Karpas-422 (cell line): ENCODE data around the gene ACTN3. TPM values are rescaled to one million over a fixed set of nuclear protein-coding genes. Genes with fewer than 3 reads are reported as not detected.

Experiments used
- DNase-seq: peaks from one replicate; pipeline ENCODE4 v3.0.0-alpha.2; 2015
- H2AFZ ChIP-seq: fragments of 200-600 bp; sonication (generic); 2 replicates; pipeline ENCODE4 v1.6.1; 2014; ENCODE audit warnings: antibody characterized with exemption, low read length, mixed read lengths
- H3K27ac ChIP-seq: fragments of 200-600 bp; sonication (generic); 2 replicates; pipeline ENCODE4 v1.5.1; 2014; ENCODE audit warnings: mild to moderate bottlenecking, low read length, moderate library complexity
- H3K27me3 ChIP-seq: fragments of 200-600 bp; sonication (generic); 2 replicates; pipeline ENCODE4 v1.6.1; 2014; ENCODE audit warnings: low read length, mixed read lengths
- H3K36me3 ChIP-seq: fragments of 200-600 bp; sonication (generic); 2 replicates; pipeline ENCODE4 v1.6.1; 2014; ENCODE audit warnings: low read length, mixed read lengths; ENCODE audit not compliant: insufficient read depth
- H3K4me1 ChIP-seq: fragments of 200-600 bp; sonication (generic); 2 replicates; pipeline ENCODE4 v1.6.1; 2014; ENCODE audit warnings: mild to moderate bottlenecking, low read length, mixed read lengths
- H3K4me2 ChIP-seq: fragments of 200-600 bp; sonication (generic); 2 replicates; pipeline ENCODE4 v1.6.1; 2014; ENCODE audit warnings: low read length, low read depth, mild to moderate bottlenecking; ENCODE audit not compliant: poor library complexity, severe bottlenecking
- H3K4me3 ChIP-seq: fragments of 200-600 bp; sonication (generic); 2 replicates; pipeline ENCODE4 v1.5.1; 2014; ENCODE audit warnings: mild to moderate bottlenecking, antibody characterized with exemption, low read length, mixed read lengths
- H3K79me2 ChIP-seq: fragments of 200-600 bp; sonication (generic); 2 replicates; pipeline ENCODE4 v1.6.1; 2014; ENCODE audit warnings: mild to moderate bottlenecking, low read length, mixed read lengths
- H3K9ac ChIP-seq: fragments of 200-600 bp; sonication (generic); 2 replicates; pipeline ENCODE4 v1.6.0; 2014; ENCODE audit warnings: low read length
- H3K9me2 ChIP-seq: fragments of 200-600 bp; sonication (generic), shearing (Covaris generic); replicated peaks from 2 replicates; pipeline ENCODE4 v1.6.0; 2014; ENCODE audit warnings: mild to moderate bottlenecking, low read length, moderate library complexity; ENCODE audit not compliant: insufficient read depth
- H3K9me3 ChIP-seq: fragments of 300-700, 200-600 bp; sonication (generic); 2 replicates; pipeline ENCODE4 v1.6.1; 2014; ENCODE audit warnings: low read length, mixed read lengths
- H4K20me1 ChIP-seq: fragments of 200-600 bp; sonication (generic); 2 replicates; pipeline ENCODE4 v1.6.1; 2014; ENCODE audit warnings: mild to moderate bottlenecking, antibody characterized with exemption, low read length, low read depth; ENCODE audit not compliant: insufficient read depth
- total RNA-seq: library from RNA; depleted of rRNA; stranded (reverse); fragments of >200 nt; shearing (Covaris generic); gene quantifications from 2 replicates; pipeline ENCODE4 v1.2.3, GENCODE V29; 2014; ENCODE audit warnings: low replicate concordance; rRNA removed

ACTN3 gene
- total RNA-seq = not detected in 2 replicates

DNA sequence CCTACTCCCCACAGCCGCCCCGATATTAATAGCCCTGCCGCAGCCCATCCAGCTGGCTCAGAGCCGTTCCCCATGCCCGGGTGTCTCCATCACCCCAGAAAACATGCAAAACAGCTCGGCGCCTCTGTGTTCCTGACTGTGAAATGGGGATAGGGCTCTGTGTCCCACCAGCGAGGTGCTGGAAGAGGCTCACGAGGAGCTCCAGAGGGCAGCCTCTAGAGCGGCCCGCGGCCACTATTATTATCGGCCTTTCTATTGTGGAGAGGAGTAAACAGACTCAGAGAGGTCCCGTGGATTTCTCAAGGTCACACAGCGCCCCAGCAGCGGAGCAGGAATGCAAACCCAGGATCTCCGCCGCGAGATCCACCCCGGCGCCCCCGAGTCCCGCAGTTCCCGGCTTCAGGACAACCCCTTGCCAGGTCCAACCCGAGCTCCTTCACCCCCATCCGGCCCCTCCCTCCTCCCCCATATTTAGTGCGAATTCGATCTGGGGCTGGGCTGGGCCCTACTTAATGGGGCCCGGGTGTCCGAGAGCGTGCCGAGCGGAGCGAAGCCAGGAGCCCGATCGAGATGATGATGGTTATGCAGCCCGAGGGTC, at the start of gene ACTN3:
ACTN3 (plus strand) TSS at position 536 of the 598 bp plus-strand sequence; CDS start at position 571, 35 bp downstream.
- Histone ChIP-seq H2AFZ (peak within 1 kb of the TSS; percentile 70; the same call in 1 of the 2 replicates), H3K4me3 (peak within 1 kb of the TSS; percentile 97), H3K9me2 (no peaks in the 10 kb centered on the region), H3K27ac (peak within 1 kb of the TSS; percentile 76), H3K27me3 (no peaks in the 10 kb centered on the region), H3K9me3 (no peaks in the 10 kb centered on the region), H3K36me3 (no peaks in the 10 kb centered on the region; the same call in 1 of the 2 replicates), H3K79me2 (peaks cover 8% of the 10 kb centered on the region), H3K4me1 (peaks cover 40% of the 10 kb centered on the region), H3K4me2 (peak within 1 kb of the TSS; percentile 93), H3K9ac (peak within 1 kb of the TSS; percentile 96), H4K20me1 (0 out of 2 replicates have a peak, but pooled peaks cover 4% of the 10 kb centered on the region)
- no peak for DNase-seq

DNA sequence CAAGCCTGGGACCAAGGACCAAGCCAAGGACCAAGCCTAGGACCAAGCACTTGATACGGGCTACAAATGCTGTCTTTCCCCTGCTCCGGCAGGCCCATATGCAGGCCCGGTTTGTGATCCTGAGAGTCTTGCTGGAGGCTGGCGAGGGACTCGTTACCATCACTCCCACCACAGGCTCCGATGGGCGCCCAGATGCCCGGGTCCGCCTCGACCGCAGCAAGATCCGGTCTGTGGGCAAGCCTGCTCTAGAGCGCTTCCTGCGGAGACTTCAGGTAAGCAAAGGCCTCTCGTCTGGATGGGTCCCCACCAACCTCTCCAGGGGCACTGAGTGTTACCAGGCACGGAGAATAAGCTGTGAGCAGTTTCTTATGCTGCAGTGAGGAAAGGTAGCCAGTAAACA, 49.5 kb upstream of the ACTN3 start:
- no peaks in the 10 kb centered on the region for H3K27me3 ChIP-seq
- DNase-seq = no peak
- no peaks in the 10 kb centered on the region for H3K79me2 ChIP-seq
- no peaks in the 10 kb centered on the region for H3K4me1 ChIP-seq
- no peaks in the 10 kb centered on the region for H4K20me1 ChIP-seq
- H3K9me2 ChIP-seq = no peaks in the 10 kb centered on the region
- no peak overlapping the region for H3K27ac ChIP-seq
- H3K4me3 ChIP-seq = no peak overlapping the region
- no peak overlapping the region for H2AFZ ChIP-seq
- no peak overlapping the region for H3K9ac ChIP-seq
- no peak overlapping the region for H3K4me2 ChIP-seq
- H3K9me3 ChIP-seq = no peaks in the 10 kb centered on the region
- 0 out of 2 replicates have a peak, but pooled peaks cover 2% of the 10 kb centered on the region for H3K36me3 ChIP-seq

DNA sequence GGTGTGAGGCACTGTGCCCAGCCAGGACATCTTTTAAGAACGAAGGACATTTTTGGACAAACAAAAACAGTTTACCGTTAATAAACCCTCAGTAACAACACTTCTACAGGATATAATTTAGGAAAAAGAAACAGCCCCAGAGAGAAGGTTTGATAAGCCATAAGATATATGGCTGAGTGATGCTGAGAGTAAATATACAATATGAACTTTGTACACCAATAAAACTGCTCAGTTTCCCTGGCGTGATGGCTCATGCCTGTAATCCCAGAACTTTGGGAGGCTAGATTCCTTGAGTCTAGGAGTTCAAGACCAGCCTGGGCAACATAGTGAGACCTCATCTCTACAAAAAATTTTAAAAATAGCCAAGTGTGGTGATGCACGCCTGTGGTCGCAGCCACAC, 48.2 kb upstream of the ACTN3 start:
- Histone ChIP-seq H2AFZ (no peak overlapping the region), H3K4me1 (no peaks in the 10 kb centered on the region), H3K4me2 (no peak overlapping the region), H3K27ac (no peak overlapping the region), H3K9ac (no peak overlapping the region), H3K27me3 (no peaks in the 10 kb centered on the region), H3K9me3 (no peaks in the 10 kb centered on the region), H3K36me3 (0 out of 2 replicates have a peak, but pooled peaks cover 2% of the 10 kb centered on the region), H3K4me3 (no peak overlapping the region), H3K79me2 (no peaks in the 10 kb centered on the region), H3K9me2 (no peaks in the 10 kb centered on the region), H4K20me1 (no peaks in the 10 kb centered on the region)
- no peak for DNase-seq

DNA sequence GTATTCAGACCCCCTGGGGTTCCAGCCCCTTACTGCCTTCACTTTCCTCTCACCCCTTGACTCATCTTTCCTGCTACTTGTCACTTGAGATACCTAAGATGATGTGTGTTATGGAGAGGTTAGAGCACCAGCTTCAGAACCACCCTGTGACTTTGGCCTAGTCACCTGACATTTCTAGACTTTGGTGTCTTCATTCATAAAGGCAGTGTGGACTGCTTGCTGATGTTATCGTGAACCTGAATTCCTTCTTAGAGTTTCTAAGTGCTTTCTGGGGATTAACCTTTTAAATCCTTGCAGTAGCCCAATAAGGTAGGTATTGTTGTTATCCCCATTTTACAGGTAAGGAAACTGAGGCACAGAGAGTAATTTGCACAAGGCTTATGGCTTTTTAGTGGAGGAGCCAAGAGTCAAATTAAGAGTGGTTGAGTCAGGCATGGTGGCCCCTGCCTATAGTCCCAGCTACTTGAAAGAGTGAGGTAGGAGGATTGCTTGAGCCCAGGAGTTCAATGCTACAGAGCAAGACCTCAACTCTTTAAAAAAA, 41.4 kb upstream of the ACTN3 start:
- no peak overlapping the region for H3K9ac ChIP-seq
- H3K9me3 ChIP-seq = no peaks in the 10 kb centered on the region
- no peak for DNase-seq
- H3K27ac ChIP-seq = no peak overlapping the region
- H3K4me3 ChIP-seq = no peak overlapping the region
- no peaks in the 10 kb centered on the region for H4K20me1 ChIP-seq
- no peaks in the 10 kb centered on the region for H3K9me2 ChIP-seq
- no peak overlapping the region for H3K4me2 ChIP-seq
- no peaks in the 10 kb centered on the region for H3K4me1 ChIP-seq
- H3K27me3 ChIP-seq = no peaks in the 10 kb centered on the region
- no peak overlapping the region for H2AFZ ChIP-seq
- H3K79me2 ChIP-seq = no peaks in the 10 kb centered on the region
- H3K36me3 ChIP-seq = no peaks in the 10 kb centered on the region

DNA sequence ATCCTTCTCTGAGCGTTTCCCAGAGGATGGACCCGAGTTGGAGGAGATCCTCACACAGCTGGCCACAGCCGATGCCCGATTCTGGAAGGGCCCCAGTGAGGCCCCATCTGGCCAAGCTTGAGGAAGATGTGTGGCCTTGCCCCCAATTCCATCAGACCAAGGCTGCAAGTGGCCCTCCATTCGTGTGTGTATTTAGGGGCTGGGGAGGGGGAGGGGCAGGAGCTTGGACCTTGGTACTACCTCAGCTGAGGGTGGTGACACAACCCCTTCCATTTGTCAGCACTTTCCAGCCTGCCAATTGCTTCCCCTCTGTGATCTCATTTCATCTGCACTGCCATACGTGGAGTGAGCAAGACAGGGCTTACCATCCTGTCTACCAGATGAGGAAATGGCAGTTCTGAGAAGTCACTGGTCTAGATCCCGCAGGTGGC, 37.6 kb upstream of the ACTN3 start:
- Histone ChIP-seq H3K79me2 (peaks cover 5% of the 10 kb centered on the region), H2AFZ (no peak overlapping the region), H3K4me2 (no peak overlapping the region), H3K9me3 (no peaks in the 10 kb centered on the region), H3K4me1 (peaks cover 7% of the 10 kb centered on the region), H3K4me3 (no peak overlapping the region), H3K36me3 (no peaks in the 10 kb centered on the region), H4K20me1 (no peaks in the 10 kb centered on the region), H3K27me3 (no peaks in the 10 kb centered on the region), H3K27ac (no peak overlapping the region), H3K9ac (no peak overlapping the region), H3K9me2 (no peaks in the 10 kb centered on the region)
- no peak for DNase-seq

DNA sequence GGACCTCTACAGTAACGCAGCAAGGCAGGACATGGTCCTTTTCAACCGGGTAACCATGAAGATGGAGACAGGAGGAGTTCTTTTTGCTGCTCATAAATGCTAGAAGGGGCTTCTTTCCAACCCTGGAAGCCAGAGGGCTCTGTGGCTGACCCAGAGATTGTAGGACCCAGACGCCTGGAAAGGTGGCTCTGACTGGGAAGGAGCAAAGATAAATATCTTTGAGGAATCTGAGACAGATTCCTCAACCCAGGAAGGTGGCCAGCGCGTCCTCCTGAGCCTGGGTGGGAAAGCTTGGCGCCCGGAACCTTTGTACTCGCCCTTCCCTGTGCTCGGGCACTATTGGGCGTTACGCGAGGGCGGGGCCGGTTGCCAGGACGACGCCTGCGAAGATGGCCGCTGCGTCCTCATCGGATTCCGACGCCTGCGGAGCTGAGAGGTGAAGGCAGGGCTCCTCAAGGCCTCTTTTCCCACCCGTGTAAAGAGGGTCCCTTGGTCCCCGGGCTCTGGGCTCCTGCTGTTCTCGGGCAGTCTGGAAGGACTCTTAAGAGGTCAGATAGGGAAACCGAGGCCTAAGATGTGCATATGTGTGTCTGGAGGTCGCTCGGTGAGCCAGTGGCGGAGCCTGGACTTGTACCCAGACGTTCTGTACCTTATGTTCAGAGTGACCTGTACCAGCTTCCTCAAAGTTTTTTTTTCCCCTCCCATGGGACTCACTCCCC, 36.3 kb upstream of the ACTN3 start, which contains the start of gene BBS1:
BBS1 (plus strand) TSS at position 365 of the 719 bp plus-strand sequence; CDS start at position 390, 25 bp downstream.
- no peaks in the 10 kb centered on the region for H3K27me3 ChIP-seq
- H3K4me3 ChIP-seq = peak within 1 kb of the TSS; percentile 79
- H4K20me1 ChIP-seq = no peaks in the 10 kb centered on the region
- H3K9me2 ChIP-seq = no peaks in the 10 kb centered on the region
- peak within 1 kb of the TSS; percentile 78 for H3K4me2 ChIP-seq
- H3K9me3 ChIP-seq = no peaks in the 10 kb centered on the region
- peak within 1 kb of the TSS; percentile 72 for H3K9ac ChIP-seq
- H3K36me3 ChIP-seq = no peaks in the 10 kb centered on the region
- H2AFZ ChIP-seq = no peak within 1 kb of the TSS
- peaks cover 7% of the 10 kb centered on the region for H3K4me1 ChIP-seq
- H3K79me2 ChIP-seq = peaks cover 5% of the 10 kb centered on the region
- peak; percentile 89 for DNase-seq
- H3K27ac ChIP-seq = no peak within 1 kb of the TSS

DNA sequence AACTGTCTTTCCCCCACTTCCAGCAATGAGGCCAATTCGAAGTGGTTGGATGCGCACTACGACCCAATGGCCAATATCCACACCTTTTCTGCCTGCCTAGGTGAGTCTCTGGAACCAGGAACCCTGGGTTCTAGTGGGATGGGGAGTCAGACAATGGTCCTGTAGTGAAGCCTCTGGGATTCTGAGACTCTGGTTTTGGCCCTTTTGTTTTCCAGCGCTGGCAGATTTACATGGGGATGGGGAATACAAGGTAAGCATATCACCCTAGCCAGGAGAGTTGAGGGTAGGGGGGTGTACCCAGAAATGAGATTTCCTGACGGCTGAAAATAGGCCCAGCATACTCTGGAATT, 35.7 kb upstream of the ACTN3 start:
- Histone ChIP-seq H3K9ac (peak overlapping the region; percentile 72), H3K4me3 (peak overlapping the region; percentile 79)

DNA sequence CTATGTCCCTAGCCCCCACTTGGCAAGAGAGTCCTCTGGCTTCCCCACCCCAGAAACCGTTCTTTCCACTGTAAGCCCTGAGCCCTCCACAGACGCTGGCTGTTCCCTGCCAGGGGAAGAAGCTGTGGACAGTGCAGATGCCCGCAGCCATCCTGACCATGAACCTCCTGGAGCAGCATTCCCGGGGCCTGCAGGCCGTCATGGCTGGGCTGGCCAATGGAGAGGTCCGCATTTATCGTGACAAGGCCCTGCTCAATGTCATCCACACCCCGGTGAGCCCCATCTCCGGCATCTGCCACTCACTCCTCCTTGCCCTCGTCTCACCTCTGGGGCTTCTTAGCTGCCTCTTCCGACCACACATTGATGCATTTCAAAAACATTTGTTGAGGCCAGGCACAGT, 23.1 kb upstream of the ACTN3 start:
- H2AFZ ChIP-seq = no peak overlapping the region
- no peaks in the 10 kb centered on the region for H3K79me2 ChIP-seq
- no peaks in the 10 kb centered on the region for H3K9me2 ChIP-seq
- no peak overlapping the region for H3K27ac ChIP-seq
- H3K27me3 ChIP-seq = no peaks in the 10 kb centered on the region
- H3K4me1 ChIP-seq = no peaks in the 10 kb centered on the region
- no peak overlapping the region for H3K4me2 ChIP-seq
- DNase-seq = no peak
- no peaks in the 10 kb centered on the region for H3K36me3 ChIP-seq
- H3K4me3 ChIP-seq = no peak overlapping the region
- H3K9ac ChIP-seq = no peak overlapping the region
- no peaks in the 10 kb centered on the region for H4K20me1 ChIP-seq
- H3K9me3 ChIP-seq = no peaks in the 10 kb centered on the region

More for the DNA sequence above, 35.7 kb upstream of the ACTN3 start:
- Histone ChIP-seq H3K36me3 (no peaks in the 10 kb centered on the region), H3K27me3 (no peaks in the 10 kb centered on the region), H3K27ac (no peak overlapping the region), H3K79me2 (peaks cover 5% of the 10 kb centered on the region), H3K9me2 (no peaks in the 10 kb centered on the region), H3K9me3 (no peaks in the 10 kb centered on the region), H4K20me1 (no peaks in the 10 kb centered on the region), H3K4me1 (peaks cover 7% of the 10 kb centered on the region), H2AFZ (no peak overlapping the region), H3K4me2 (peak overlapping the region; percentile 78)
- DNase-seq = no peak
